Measurements from ENCODE around the gene ADRB1.

Gene ADRB1

DNA sequence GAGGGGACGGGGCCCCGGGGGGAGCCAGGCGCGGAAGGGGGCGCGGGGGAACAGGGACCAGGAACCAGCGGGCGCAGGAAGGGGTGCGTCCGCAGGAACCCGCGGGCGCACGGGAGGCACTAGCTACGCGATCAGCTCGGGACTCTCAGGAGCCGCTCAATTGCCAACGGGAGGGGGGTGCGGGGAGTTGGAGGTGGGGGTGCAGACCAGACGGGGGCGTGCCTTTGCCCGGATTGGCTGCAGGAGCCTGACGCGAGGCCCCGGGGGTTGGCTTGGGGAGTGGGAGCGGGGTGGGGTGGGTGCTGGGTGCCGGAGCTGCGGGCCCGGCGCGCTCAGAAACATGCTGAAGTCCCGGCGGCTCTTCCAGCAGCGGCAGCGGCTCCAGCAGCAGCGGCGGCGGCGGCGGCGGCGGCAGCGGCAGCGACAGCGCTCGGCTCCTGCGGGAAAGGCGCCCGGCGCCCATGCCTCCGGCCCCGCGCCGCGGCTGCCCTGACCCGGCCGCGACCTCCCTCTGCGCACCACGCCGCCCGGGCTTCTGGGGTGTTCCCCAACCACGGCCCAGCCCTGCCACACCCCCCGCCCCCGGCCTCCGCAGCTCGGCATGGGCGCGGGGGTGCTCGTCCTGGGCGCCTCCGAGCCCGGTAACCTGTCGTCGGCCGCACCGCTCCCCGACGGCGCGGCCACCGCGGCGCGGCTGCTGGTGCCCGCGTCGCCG is at the start of gene ADRB1:
Gene ADRB1 (plus strand): TSS at position 335 of the 715 bp plus-strand sequence. CDS start 267 bp downstream, at position 602.
- DNase-seq (ENCODE audit: low read depth): peak; percentile 39

DNA sequence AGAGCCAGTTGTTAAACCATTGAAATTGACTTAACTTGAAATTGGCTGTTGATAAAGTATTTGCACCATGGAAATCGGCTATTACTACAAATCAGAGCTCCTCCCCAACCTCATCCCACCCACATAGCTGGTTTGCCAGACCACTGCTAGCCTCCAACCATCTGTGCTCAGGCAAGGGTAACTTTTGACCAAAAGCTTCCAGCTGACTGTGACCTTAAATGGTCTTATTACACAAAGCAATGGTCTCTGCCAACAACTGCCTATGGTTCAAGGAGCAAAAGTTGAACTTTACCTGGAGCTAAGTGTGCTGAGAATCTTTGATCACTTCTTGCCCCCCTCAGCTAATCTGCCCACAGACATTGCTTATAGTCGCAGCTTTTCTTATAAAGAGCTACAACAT is 48.5 kb upstream of the ADRB1 start:
- no peak for DNase-seq (ENCODE audit: low read depth)

DNA sequence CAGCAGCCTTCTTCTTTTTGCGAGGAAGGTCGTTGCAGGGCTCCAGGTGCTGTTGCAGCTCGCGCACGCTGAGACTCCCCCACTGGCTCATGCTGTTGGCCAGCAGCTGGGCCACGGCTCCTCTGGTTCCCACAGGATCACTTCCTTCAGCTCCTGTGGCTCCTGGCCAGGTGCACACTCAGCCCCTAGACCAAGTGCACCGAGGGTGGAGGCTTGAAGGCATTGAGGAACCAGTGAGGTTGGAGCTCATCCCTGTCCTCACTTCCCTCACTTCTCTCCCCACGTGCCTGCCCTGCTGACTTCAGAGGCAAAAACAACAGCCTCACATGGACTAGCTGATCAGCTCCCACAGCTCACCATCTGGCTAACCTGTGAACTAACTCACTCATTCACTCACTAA is 46.2 kb upstream of the ADRB1 start:
- no peak for DNase-seq (ENCODE audit: low read depth)

DNA sequence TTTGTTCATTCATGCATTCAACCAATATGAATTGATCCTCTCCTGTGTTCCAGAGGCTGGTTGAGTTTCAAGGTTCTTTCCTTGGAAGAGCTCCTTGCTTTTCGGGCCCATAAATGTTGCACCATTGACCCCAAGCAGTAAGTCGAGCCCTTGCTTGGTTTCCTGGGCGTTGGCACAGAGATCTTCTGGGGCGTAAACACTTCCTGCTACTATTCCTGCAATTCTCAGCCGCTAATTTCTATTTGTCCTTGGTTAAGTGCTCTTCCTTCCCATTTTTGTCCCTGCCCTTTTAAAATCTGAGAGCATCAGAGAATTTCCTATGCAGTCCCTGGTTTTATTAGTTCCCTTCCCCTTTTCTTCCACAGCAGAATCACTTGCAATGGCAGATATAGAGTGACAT is 44.1 kb upstream of the ADRB1 start:
- no peak for DNase-seq (ENCODE audit: low read depth)

DNA sequence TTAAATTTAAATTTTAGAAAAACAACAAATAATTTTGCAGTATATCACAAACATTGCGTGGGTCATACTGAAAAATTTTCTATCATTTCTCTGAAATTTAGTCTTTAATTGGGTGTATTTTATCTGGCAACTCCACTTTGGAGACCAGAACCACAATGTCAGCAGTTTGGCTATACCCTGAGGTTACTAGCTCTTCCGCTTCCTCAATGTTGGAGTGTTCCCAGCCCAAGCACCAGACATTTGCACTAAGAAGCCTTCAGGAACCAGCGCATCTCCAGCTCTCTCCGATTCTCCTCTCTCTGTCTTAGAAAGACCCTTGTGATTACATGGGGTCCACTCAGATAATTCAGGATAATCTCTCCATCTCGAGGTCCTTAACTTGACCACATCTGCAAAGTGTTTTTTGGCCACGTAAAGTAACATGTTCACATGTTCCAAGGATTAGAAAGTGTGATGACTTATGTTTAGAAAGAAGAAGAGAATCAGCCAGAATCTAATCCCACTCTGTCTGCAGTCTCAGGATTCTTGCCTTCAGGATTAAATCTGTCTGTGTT is 43.1 kb upstream of the ADRB1 start:
- DNase-seq (ENCODE audit: low read depth): no peak

DNA sequence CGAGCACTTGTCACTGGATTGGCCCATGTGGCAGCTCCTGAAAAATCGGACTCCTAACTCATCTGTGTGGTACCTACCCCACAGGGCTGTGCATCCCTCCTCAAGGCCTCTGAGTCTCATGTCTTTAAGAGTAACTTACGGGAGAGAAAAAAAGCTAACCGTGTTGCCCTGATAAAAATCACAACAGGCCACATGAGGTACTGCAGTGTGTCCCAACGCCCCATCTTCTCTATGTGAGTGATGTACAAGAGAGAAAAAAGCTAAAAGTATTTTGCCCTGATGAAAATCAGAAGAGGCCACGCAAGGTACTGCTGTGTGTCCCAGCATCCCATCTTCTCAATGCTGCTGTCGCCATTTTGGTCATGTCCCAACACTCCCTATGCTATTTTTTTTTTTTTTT is 41.2 kb upstream of the ADRB1 start:
- DNase-seq (ENCODE audit: low read depth): no peak

DNA sequence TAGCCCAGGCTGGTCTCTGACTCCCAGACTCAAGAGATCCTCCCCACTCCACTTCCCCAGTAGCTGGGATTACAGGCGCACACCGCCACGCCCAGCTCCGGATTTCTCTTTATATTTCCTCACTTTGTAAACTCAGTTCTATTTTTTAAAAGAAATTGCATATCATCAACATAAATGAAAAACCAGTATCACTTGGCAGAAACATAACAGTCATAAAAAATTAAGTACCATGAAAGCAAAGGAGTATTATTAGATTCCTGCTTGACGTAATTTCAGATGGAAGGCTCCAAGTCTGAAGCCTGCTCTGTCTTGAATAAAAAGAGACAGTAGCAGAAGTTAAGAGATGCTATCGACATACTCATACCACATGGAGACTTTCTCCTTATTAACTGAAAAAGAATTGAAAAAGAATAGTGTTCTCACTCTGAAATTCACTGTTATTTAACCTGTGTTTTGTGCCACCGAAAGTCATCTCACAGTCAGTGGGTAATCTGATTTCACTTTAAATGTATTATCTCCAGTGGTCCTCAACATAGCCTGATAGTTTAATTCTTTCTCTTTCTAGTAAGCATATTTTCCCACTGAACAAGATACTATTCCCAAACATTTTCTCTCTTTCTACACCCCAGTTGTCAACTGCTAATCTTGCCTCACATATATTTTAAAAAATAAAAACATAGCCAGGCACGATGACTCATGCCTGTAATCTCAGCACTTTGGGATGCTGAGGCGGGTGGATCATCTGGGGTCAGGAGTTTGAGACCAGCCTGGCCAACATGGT is 40.3 kb upstream of the ADRB1 start:
- DNase-seq (ENCODE audit: low read depth): no peak

DNA sequence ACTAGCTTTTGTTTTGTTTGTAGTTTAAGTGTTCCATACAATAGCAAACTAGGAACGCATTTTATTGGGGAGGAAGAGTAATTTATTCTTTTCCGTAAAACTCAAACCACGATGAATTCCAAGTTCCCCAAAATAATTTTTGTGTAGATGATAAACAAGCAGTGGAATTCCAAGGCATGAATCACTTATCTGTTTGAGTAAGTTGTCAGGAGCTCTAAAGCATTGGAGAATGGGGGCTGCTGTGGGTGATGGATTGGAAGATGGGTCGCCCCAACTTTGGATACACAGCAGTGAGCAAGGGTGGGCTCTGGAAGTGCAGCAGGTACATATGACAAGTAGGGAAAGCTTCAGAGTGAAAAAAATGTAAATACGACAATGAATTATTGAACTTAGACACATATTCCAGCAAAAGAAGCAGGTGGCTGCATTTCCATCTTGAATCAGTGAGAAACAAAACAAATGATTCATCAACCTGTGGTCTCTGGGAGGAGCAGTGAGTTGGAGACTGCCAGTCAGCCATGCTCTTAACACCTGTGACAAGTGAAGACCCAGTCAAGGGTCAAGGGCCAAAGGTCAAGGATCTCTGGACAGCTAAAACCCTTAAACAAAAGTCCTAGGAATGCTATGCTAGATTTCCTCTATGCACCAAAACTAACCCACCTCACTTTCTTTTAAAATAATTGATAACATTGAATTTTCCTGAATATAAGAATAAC is 34.2 kb upstream of the ADRB1 start:
- no peak for DNase-seq (ENCODE audit: low read depth)

DNA sequence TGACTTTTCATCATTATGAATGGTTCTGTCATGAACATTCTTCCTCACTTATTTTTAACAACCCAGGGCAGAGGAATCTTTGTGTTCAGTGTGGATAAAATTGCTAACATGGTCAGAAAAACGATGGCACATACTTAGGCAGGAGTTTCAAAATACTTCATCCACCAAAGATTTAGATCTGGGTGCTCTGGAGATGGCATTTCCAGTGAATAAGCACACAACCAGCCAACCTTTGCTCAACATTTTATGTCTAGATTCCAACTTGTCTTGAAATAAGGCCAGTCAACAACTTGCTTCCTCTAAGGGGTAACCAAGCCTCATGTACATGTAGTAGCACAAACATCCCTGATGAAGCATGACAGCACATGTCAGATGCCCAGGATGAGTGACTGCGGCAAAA is 33.4 kb upstream of the ADRB1 start:
- no peak for DNase-seq (ENCODE audit: low read depth)

DNA sequence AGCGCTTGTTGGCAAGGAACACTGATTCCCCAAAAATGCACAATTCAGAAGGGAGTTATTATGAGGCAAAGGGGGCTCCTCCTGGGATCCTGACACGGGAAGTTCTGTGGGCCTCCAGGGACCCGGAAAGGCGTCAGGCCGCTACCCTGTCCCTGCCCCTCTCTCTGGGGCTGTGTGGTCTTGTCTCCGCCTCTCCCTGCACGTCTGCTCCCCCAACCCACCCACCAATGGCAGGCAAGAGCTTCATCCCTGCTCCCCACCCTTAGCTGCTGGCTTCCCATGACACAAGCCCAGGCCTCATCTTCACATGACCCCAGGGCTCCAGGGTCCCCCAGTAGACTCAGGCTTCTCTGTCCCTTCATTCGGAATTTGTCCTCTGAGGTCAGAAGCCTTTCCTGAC is 31.0 kb upstream of the ADRB1 start:
- no peak for DNase-seq (ENCODE audit: low read depth)

DNA sequence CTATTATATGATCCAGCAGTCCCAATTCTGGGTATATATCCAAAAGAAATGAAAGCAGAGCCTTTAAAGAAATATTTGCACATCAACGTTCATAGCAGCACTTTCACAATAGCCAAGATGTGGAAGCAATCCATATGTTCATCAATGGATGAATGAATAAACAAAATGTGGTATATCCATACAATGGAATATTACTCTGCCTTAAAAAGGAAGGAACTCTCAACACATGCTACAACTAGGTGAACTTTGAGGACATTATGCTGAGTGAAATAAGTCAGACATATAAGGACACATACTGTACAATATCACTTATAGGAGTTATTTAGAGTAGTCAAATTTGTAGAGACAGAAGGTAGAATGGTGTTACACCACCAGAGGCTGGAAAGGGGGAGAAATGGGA is 28.0 kb upstream of the ADRB1 start:
- DNase-seq (ENCODE audit: low read depth): no peak

DNA sequence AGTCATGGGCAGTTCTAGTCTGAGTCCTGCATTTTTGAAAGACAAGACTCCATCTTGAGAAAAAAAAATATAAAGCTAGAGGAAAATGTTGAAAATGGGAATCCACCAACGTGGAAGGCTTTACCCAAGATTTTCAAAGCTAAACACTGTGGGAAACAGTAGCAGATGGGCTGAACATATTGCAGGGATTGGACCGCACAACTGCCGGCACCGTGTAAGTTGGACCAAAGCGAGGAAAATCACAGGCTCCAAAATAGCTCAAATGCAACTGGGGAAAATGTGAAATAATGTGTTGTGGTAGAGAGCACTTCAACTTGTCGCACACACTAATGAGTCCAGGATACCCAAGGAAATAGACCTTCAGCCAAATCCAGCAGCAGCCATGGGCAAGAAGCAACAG is 26.4 kb upstream of the ADRB1 start:
- no peak for DNase-seq (ENCODE audit: low read depth)

DNA sequence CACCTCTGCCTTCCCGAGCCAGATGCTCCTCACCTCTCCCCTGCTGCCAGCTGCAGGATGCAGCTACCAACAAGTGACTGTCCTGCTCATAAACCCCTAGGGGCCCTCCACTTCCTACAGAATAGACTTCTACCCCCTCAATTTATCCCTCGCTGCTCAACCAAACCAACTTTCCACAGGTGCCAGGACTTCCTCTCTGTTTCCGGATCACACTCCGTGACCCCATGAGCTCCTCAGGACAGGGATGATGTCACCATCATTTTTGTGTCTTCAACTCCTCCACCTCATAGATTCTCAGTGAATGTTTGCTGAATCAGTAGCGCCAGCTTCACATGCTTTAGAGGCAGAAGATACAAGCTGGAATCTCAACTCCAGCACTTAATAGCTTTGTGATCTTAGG is 25.8 kb upstream of the ADRB1 start:
- DNase-seq (ENCODE audit: low read depth): no peak

DNA sequence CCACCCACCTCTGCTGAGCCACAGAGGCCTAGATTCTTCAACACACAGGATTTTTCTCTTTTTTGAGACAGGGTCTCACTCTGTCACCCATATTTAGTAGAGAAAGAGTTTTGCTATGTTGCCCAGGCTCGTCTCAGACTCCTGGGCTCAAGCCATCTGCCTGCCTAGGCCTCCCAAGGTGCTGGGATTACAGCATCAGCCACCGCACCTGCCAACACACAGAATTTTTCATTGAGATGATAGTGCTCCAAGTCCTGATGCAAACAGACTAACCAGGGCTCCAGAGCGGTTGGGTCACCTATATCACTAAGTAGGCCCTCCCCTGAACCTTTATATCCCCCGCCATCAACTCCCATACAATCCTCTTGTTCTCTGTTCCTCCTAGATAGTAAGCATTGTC is 24.4 kb upstream of the ADRB1 start:
- no peak for DNase-seq (ENCODE audit: low read depth)

DNA sequence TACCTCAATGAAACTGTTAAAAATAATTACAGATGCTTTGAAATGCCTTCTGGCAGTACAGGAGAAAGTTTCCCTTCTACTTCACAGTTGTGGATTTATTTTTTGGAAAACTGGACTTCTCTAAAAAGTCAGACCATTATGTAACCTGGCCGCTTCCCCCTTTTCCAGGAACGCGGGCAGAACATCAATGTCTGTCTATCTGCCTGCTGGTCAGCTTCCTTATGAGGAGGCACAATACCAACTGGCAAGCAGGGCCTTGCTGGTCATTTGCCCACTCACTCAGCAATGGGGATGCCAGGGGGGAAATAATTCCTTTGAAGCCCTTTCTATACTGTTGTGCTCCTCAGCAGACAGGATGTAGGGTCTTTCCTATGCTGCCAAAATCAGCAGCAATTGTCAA is 22.5 kb upstream of the ADRB1 start:
- no peak for DNase-seq (ENCODE audit: low read depth)

DNA sequence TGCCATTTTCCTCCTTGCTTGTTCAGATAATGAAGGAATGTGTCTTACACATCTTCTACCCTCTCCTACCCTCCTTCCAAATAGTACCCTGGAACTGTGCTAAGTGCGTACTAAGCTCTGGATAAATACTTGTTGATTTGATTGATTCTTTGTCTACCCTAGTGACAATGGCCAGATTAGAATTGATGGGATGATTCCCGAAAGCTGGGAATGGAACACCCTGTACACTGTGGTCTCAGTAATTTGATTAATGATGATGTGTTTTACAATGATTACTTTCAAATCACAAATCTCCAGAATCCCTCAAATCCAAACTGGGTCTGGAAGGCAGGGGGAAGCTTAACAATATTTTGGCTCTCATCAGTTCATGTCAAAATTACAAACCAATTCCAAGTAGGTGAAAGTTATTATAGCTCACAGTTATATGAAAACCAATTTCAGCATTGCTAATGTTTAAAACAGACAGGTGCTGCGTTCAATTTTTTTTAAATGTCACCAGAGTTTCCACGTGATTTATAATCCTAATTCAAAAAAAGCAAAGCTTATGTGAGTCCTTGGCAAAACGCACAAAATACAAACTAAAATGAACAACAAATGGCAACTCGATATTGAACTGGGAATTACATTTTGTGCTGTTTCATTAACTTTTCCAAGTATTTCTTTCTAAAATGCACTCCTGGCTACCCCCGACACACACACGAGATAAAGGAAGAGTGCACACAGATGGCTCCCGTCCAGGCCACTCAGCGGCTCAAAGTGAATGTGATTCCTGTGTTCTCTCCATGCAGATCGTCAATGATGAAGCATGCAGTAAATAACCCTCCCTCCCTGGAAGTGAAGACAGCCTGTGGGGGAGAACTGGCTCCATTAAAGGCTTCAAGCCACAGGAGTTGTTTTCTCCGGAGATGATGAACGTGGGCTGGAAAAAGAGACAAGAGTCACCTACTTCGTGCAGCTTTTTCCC is 21.7 kb upstream of the ADRB1 start:
- no peak for DNase-seq (ENCODE audit: low read depth)

DNA sequence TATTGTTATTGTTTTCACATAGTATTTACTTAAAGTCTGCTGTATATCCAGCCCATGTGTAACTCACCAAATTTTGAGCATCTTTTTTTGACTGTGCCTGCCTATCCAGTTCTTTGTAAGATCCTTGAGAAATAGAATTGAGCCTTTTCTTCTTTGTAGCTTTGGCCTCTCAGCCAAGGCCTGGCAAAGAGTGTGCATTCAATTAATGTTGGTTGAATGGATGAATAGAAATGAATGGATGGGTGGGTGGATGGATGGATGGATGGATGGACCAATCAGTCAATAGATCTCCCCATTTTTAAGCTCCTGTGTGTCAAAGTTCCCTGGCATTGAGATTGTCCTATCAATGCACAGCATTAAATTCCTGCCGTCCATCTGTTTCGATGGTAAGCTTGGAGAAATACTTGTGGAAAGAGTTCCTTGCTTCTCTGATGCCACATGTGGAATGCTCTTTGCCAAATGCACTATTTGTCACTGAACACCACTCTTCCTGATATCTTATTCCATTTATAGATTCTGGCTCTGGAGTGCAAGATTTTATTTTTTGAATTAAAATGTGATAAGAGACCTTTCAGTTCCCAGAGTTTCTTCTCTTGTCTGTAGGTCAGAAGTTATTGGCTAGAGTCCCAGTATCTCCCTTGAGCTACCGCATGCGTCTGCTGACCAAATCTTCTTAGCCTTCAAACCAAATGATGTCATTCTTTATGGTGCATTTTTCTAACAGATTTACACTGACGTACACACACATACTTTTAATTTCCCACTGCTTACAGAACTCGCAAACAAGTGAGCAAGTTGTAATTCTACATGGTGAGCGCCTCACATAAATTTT is 20.7 kb upstream of the ADRB1 start:
- no peak for DNase-seq (ENCODE audit: low read depth)

DNA sequence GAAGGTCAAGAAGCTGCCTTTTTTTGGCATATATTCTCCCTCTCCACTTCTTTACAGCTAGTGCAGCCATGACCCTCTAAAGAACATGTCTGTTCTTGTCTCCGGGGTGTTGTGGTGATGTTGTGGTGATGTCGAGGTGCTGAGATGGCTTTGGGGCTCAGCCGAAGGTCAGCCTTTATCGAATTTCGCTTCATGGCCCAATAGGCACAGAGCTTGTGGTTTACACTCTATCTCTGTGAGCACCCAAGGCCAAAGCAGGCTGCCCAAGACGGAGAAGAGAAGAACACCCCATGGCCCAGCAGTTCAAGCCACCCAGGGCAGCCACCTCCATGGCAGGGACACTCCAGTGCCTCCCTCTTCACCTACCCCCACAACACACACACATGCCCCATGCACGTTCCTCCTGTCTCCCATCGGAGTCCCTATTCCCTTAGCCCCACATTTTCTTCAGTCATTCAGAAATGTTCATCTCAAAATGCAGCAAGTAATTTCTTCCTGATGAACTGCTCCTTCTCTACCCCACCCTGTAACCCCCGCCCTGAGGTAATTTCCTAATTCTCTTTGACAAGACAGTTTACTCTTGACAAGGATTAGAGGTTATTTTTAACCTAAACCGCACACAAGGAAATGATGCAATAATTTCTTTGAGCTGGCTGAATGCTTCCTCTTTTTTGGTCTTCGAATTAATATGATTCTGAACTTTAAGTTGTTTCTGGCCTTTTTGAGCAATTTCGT is 18.6 kb upstream of the ADRB1 start:
- no peak for DNase-seq (ENCODE audit: low read depth)

DNA sequence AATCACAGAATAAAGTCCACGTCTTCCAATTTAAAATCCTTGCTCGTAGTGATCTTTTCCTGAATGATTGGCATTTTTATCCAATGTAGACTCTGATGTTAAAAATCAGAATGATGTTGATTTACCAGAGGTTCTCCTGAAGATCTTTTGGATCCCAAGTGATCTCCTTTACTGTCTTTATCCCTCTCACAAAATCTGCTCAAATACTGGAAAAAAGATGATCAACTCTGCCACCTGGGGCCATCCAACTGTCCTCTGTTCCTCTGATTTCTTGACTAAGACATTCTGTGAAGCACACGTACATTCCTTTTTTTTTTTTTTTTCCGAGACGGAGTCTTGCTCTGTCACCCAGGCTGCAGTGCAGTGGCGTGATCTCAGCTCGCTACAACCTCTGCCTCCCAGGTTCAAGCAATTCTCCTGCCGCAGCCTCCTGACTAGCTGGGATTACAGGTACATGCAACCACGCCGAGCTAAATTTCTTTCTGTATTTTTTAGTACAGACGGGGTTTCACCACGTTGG is 18.0 kb upstream of the ADRB1 start:
- DNase-seq (ENCODE audit: low read depth): no peak
